H7 (cell line): ENCODE data around the gene LAMTOR4. TPM values are rescaled to one million over a fixed set of nuclear protein-coding genes. Genes with fewer than 3 reads are reported as not detected.
"Not testable (repeated sequence)": the region's sequence is repeated elsewhere in the genome, so short reads cannot be mapped to it uniquely, and the experiment has no call there.

Experiments
- DNase-seq: peaks from one replicate; pipeline ENCODE4 v3.0.0; 2012
- H3K27me3 ChIP-seq: 2 replicates; pipeline ENCODE4 v1.6.0; 2011; ENCODE audit warnings: mild to moderate bottlenecking, low read length; ENCODE audit not compliant: control insufficient read depth, insufficient read depth
- H3K36me3 ChIP-seq: replicated peaks from 2 replicates; pipeline ENCODE4 v1.5.1; 2011; ENCODE audit warnings: low read length; ENCODE audit not compliant: control insufficient read depth, insufficient read depth
- H3K4me3 ChIP-seq: 2 replicates; pipeline ENCODE4 v1.5.1; 2011; ENCODE audit warnings: low read depth, mild to moderate bottlenecking, control low read depth, low read length, moderate library complexity; ENCODE audit not compliant: insufficient read depth
- total RNA-seq: library from RNA; depleted of rRNA; stranded (reverse); fragments of >200 nt; shearing (Covaris generic); gene quantifications from 2 replicates; pipeline ENCODE4 v1.2.3, GENCODE V29; 2014

The LAMTOR4 gene
- total RNA-seq, 1 experiment from 2014 or later = 165 TPM

GRCh38 chr7:100180084-100180483 is 31.4 kb downstream of the LAMTOR4 start:
- not testable (repeated sequence) for H3K4me3 ChIP-seq, H3K27me3 ChIP-seq, H3K36me3 ChIP-seq, DNase-seq

GRCh38 chr7:100182616-100183015 is 33.9 kb downstream of the LAMTOR4 start:
- not testable (repeated sequence) for H3K27me3 ChIP-seq, DNase-seq, H3K4me3 ChIP-seq, H3K36me3 ChIP-seq

DNA sequence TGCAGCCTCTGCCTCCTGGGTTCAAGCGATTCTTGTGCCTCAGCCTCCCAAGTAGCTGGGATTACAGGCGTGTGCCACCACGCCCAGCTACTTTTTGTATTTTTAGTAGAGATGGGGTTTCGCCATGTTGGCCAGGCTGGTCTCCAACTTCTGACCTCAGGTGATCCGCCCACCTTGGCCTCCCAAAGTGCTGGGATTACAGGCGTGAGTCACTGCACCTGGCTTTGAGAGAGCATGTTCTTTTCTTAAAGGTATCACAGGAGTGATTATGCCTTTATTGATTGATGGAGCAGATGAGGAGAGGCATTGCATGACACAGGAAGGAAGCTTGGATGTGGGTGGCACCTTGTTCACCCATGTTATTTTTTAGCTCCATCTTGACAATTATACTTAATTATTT is 34.4 kb downstream of the LAMTOR4 start:
- not testable (repeated sequence) for H3K36me3 ChIP-seq, H3K4me3 ChIP-seq, H3K27me3 ChIP-seq, DNase-seq

- Histone ChIP-seq H3K27me3 (no peaks in the 10 kb centered on the region), H3K36me3 (no peaks in the 10 kb centered on the region), H3K4me3 (no peak overlapping the region)
- DNase-seq = no peak
These were observed 37.0 kb downstream of the LAMTOR4 start for GRCh38 chr7:100185726-100186125.

DNA sequence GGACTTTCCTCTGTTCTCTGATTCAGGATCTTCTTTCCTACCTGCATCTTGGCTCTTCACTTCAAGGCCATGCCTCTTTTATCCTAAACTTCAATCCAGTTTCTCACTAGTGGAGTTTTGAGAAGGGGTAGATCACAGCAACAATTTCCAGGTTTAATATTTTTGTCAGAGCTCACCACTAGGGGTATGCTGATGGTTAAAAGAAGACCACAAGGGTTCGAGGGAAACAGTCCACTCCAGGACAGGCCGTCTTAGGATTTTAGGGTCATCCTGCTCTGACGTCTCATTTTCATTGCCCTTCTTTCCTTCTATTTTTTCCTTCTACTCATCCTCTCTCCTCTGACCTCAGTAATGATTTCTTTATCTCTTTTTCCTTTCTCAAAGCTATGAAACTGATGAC is 40.3 kb downstream of the LAMTOR4 start:
- Histone ChIP-seq H3K4me3 (no peak overlapping the region), H3K27me3 (no peaks in the 10 kb centered on the region), H3K36me3 (no peaks in the 10 kb centered on the region)
- DNase-seq = no peak

DNA sequence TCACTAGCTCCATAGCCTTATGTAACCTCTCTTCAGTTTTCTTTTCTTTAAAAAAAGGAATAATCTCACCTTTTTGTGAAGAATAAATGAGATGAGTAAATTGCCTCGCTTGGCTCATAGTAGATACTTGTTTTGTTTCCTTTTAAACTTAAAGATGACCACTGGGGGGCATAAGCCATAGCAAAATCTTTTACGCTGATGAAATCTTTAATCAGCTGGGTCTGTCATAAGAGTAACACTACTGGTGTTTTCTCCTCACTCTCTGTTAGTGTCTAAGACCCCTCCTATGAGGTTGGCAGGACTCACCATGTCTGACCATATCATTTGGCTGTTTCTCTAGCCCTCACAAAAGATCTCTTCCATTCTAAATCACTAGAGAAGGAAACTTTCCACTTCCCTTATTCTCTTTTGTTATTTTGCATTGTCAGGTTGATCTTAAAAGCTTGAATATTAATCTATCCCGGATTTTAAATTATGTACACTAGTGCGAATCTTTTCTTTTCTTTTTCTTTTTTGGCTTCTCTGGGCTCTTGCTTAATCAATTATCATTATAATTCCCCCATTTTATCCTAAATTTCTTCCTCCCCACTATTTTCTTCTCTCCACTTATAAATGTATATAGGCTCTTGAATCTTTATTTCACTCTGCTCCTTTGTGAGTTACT is 41.5 kb downstream of the LAMTOR4 start:
- Histone ChIP-seq H3K36me3 (no peaks in the 10 kb centered on the region), H3K27me3 (no peaks in the 10 kb centered on the region), H3K4me3 (no peak overlapping the region)
- peak; percentile 21 for DNase-seq

DNA sequence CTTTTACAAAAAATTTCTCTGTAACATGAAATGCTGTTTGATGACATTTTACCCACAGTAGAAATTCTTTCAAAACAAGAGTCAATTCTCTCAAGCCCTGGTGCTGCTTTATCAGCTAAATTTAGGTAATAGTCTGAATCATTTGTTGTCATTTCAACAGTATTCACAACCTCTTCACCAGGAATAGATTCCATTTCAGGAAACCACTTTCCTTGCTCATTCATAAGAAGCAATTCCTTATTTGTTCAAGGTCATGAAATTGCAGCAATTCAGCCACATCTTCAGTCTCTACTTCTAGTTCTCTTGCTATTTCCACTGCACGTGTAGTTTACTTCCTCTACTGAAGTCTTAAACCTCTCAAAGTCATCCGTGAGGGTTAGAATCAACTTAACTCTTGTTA is 43.1 kb downstream of the LAMTOR4 start:
- no peaks in the 10 kb centered on the region for H3K36me3 ChIP-seq
- H3K27me3 ChIP-seq = no peaks in the 10 kb centered on the region
- DNase-seq = no peak
- H3K4me3 ChIP-seq = no peak overlapping the region

DNA sequence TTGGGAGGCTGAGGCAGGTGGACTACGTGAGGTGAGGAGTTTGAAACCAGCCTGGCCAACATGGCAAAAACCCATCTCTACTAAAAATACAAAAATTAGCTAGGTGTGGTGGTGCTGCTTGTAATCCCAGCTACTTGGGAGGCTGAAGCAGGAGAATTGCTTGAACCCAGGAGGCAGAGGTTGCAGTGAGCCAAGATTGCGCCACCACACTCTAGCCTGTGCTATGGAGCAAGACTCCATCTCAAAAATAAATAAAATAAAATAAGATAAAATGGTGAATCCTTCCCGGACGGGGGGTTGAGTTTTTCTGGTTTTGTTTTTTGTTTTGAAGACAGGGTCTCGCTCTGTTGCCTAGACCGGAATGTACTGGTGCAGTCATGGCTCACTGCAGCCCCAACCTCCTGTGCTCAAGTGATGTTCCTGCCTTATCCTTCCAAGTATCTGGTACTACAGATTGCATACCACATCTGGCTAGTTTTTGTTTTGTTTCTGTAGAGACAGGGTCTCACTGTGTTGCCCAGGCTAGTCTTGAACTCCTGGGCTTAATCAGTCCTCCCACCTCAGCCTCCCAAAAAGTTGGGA is 43.7 kb downstream of the LAMTOR4 start:
- not testable (repeated sequence) for H3K4me3 ChIP-seq, H3K36me3 ChIP-seq, H3K27me3 ChIP-seq, DNase-seq

DNA sequence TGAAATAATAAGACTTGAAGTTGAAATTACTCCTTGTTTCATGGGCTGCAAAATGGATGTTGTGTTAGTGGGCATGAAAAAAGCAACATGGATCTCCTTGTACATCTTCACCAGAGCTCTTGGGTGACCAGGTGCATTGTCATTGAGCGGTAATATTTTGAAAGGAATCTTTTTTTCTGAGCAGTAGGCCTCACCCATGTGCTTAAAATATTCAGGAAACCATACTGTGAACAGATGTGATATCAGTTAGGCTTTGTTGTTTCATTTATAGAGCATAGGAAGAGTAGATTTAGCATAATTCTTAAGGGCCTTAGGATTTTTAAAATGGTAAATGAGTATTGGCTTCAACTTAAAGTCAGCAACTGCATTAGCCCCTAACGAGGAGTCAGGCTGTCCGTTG is 44.3 kb downstream of the LAMTOR4 start:
- no peaks in the 10 kb centered on the region; the same call in 1 of the 2 replicates for H3K27me3 ChIP-seq
- H3K36me3 ChIP-seq = no peaks in the 10 kb centered on the region
- DNase-seq = no peak
- no peak overlapping the region for H3K4me3 ChIP-seq

GRCh38 chr7:100195222-100195621 is 46.5 kb downstream of the LAMTOR4 start:
- Histone ChIP-seq H3K27me3 (no peaks in the 10 kb centered on the region; the same call in 1 of the 2 replicates), H3K36me3 (no peaks in the 10 kb centered on the region), H3K4me3 (no peak overlapping the region)
- DNase-seq = no peak

- DNase-seq, H3K27me3 ChIP-seq, H3K4me3 ChIP-seq, H3K36me3 ChIP-seq: not testable (repeated sequence)
These were observed 47.2 kb downstream of the LAMTOR4 start for GRCh38 chr7:100195901-100196322.

- Histone ChIP-seq H3K36me3 (no peaks in the 10 kb centered on the region), H3K4me3 (no peak overlapping the region), H3K27me3 (peaks cover 3% of the 10 kb centered on the region)
- DNase-seq = no peak
These were observed 49.5 kb downstream of the LAMTOR4 start for GRCh38 chr7:100198266-100198665.

- peaks cover 3% of the 10 kb centered on the region for H3K27me3 ChIP-seq
- no peak overlapping the region for H3K4me3 ChIP-seq
- DNase-seq = peak; percentile 16
- H3K36me3 ChIP-seq = no peaks in the 10 kb centered on the region
These were observed 52.0 kb downstream of the LAMTOR4 start for GRCh38 chr7:100200693-100201092.
